NCI-H524 (cell line): ENCODE results near the gene SLC25A15.
"Not testable (repeated sequence)": the region's sequence is repeated elsewhere in the genome, so short reads cannot be mapped to it uniquely, and the experiment has no call there.

Experiments used
- DNase-seq, 2 experiments: peaks; one replicate each; lab custom pipeline; 2025; lab: John Stamatoyannopoulos, UW

The SLC25A15 gene

DNA sequence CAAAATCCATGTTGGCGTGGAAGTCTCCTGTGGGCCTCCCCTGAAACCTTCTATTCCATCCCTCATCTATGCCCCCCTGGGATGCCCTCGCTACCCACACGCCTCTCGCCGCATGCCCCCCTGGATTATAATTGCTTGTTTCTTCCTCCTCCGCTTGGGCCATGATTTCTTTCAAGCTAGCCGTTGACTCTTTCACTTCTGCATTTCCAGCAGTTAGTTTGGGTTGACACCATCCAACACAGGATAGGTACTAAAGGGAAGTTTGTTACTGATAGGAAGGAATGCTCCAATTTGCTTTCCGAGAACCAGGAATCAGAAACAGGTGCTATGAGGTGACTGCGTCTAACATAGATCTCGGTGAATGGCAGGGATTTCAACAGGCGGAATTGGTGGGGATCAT is 7.7 kb upstream of the SLC25A15 start:
- DNase-seq = no peak

DNA sequence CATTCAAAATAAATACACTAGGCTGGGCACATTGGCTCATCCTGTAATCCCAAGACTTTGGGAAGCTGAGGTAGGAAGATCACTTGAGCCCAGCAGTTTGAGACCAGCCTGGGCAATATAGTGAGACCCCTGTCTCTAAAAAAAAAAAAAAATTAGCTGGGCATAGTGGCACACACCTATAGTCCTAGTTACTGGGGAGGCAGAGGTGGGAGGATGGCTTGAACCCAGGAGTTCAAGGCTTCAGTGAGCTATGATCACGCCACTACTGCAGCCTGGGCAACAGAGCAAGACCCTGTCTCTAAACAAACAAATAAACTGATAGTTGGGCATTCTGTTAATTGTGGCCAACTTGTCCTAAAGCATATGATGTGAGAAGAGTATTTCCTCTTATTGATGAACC is 6.4 kb upstream of the SLC25A15 start:
- not testable (repeated sequence) for DNase-seq

DNA sequence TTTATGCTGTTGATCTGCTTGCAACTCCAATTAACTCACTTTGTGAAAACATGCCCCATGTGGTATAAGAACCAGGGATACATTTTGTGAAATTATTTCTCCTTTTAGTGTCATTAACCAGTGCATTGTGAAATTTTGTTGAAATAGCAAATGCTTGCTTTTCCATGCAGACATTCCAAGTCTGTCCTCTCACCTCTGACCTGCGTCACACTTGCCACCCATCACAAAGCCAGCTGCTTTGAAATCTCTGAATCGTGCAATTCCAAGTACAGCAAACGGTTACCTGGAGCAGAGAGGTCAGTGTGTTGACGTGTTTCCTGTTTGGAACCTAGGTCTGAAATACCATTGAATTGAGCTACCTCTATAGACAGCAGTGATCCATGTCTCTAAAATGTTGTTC is 4.9 kb upstream of the SLC25A15 start:
- no peak for DNase-seq

DNA sequence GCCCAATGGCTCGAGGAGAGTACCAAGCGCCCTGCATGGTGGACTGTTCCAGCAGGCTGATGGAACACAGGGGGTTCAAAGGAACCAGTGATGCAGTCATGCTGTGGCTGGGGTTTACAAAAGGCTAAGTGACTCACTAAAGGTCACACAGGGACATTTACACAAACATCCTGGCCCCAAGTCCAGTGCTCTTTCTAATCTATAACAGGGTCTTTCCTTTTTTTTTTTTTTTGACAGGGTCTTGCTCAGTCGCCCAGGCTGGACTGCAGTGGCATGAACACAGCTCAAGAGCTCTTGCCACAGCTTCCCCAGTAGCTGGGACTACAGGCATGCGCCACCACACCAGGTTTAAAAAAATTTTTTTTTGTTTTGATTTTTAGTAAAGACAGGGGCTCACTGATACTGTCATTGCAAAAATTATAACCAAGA is 2.8 kb upstream of the SLC25A15 start:
- no peak for DNase-seq

DNA sequence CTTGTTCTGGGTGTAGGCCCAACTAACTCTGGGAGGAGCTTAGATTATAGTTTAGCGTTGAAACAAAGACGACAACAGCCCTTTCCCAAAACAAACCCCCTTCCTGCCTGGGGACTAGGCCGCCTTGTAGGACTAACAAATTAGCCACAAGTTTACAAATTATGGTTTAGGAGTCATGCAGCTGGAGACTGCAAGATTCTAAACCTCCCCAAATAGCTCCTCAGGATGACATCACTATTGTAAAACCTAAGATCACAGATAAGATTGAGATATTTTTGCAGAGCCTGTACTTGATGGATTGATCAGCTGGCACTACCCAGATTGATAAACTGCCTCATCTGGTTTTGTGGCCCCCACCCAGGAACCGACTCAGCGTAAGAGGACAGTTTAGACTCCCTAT is 2.3 kb upstream of the SLC25A15 start:
- no peak for DNase-seq

DNA sequence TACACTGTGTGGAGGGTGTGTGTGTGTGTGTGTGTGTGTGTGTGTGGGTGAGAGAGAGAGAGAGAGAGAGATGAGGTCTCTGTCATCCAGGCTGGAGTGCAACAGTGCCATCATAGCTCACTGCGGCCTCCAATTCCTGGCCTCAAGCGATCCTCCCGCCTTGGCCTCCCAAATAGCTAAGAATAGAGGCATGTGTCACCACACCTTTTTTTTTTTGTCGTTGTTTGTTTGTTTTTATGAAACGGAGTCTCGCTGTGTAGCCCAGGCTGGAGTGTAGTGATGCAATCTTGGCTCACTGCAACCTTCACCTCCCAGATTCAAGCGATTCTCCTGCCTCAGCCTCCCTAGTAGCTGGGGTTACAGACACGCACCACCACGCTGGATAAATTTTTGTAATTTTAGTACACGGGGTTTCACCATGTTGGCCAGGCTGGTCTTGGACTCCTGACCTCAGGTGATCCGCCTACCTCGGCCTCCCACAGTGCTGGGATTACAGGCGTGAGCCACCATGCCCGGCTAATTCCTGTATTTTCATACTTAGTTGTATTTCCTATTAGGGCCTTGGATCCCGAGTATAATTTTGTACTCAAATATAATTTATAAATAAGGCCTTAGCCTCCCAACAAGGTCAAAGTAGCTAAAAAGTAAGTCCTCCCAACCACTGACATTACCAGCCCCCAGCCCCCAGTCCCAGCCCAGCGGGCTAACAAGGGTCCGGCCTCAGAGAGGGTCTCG is 704 bp upstream of the SLC25A15 start:
- DNase-seq = not testable (repeated sequence)

DNA sequence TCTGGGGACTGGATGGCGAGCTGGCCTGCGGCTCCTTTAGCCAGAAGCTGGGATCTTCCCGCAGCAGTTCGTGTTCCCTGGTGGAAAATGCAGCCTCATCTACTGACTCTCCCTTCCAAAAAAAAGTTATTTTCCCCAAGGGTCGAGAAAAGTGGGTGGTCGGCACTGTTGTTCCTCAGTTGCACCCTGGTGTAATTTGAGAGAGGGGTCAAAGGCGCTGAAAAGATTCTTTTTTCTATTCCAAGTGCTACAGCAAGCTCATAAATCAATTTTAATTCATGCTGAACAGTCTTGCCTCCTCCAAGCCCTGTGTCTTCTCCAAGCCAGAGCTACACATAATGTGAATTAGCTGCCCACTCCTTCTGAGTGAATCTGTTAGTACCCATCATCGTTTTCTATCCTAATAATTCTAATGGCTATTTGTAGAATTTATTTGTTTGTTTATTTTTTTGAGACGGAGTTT is 774 bp downstream of the SLC25A15 start:
- peak in 1 of 2 experiments; percentile 18 for DNase-seq

DNA sequence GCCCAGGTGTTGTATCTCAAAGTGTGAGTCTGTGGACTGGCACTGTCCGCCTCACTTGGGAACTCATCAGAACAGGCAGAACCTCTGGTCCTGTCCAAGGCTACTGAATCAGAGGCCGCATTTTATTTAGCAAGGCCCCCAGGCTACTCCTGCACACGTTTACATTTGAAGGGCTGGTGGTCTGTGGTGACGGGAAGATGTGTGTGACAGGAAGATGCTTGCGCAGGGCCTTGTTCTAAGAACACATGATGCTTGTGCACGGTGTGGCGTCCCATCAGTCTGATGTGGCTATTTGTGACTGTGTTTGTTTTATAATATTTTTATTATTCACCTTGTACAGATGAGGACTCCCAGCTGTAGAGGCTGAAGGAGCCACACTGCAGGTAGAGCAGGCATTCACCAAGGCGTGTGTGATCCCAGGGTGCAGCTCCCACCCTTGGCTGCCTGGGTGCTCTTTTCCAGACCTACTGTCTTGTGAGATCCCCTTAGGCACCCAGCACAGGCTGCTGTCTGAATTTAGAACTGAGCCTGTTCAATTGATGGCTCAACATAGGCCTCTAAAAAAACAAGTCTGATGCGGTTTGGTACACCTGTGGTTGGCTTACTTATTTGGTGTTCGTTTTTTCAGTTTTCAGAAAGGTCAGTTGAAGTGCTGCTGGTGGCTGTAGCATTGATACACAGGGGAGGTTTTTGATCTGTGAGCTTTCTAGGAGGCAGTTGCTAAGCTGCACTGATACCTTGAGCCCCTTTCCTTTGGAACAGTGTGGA is 3.1 kb downstream of the SLC25A15 start:
- DNase-seq = no peak

DNA sequence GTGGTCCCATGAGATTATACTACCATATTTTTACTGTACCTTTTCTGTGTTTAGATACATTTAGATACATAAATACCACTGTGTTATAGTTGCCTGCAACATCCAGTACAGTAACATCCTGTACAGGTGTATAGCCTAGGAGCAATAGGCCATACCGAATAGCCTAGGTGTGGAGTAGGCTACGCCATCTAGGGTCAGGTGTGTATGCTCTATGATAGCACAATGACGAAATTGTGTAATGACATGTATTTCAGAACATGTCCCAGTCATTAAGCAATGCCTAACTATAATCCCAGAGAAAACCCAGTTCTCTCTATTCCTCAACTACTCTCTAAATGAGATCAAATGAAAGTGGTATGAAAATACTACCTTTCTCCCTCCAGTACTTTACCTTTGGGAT is 3.9 kb downstream of the SLC25A15 start:
- no peak for DNase-seq

DNA sequence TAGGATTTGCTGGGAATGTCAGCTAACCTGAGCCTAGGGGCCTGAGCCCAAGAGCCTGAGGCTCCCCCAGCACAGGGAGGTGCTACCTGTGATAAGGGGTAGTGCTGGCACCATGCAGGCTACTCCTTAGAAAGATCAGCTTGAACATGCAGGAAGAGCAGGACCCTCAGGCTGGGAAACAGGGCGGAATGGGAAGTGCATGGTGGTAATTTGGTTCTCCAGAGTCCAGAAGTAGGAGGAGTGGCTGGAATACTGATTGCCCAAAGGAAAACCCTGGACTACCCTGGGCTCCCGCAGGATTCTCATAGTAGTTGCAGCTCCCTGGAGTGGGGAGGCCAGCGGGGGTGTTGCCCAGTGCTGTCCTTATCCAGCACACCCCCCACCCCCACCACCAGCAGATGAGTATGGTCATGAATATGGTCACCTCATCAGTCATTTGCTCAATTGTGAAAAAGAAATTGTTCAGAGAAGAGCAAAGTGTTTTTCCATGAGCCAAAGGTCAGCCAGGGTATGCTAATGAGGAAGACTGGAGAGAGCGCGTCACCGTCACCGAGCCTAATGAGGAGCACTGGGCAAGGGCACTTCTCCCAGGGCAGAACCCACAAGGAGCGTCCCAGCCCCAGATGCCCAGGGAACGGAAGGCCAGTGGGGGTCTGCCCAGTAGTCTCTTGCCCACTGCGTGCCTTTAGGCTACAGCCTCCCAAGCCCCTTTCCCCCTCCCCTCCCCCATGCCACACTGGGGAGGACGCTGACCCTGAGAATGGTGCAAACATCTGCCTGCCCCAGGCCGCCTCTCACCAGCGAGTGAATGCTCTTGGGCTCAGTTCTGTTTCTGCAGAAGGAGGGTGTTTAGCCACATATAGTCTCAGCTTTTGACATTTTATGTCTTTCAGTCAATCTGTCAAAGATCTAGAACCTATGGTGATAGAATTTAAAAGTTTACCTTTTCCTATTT is 5.3 kb downstream of the SLC25A15 start:
- no peak for DNase-seq

DNA sequence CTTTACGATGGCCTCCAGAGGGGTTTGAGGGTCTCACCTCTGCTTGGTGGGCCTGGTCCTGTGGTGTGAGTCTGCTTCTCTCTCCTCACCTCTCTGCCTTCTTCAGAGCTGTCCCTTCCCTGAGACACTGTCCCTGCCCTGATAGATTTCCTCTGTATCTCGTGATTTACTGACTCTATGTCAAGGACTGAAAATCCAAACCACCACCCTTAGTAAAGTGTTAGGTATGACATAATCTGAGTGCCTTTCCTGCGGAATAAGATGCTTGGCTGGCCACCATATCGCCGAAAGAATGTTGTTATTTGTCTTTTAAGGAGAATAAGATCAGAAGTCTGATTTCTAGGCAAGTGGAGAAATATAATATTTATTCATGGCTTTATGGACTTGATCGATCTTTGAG is 7.2 kb downstream of the SLC25A15 start:
- DNase-seq = no peak

DNA sequence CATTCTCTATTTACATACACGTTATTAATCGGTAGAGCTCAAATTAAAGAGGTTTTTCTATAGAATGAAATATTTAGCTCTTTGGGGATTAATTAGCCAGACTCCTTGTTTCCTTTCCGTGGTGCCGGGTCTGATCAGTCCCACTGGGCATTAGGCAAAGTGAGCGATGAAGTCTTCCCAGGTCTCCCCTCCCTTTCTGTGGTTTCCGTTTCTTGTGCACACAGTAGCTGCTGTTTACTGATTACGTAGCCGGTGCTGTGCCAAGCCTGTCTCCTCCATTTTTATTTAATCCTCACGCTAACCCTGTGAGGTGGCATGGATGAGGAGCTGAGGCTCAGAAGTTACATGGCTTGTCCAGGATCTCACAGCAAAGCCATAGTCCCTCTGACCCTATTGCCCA is 9.0 kb downstream of the SLC25A15 start:
- no peak for DNase-seq

DNA sequence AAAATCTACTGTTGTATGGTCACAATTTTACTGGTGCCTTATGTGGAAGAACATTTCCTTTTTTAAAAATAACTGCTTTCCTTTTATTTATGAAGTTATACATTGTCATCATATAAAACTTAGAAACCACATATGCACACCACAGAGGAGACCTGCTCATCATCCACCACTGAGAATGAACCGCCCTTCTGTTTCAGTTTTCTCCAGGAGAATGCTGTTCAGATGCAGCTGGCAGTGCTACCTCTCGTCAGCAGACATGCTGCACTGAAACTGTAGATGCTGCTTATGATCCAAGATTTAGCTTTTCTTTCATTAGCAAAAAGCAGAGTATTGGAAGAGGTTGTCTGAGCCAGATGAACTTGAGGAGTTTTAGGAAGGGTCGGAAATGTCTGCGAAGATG is 10.1 kb downstream of the SLC25A15 start:
- DNase-seq = no peak

DNA sequence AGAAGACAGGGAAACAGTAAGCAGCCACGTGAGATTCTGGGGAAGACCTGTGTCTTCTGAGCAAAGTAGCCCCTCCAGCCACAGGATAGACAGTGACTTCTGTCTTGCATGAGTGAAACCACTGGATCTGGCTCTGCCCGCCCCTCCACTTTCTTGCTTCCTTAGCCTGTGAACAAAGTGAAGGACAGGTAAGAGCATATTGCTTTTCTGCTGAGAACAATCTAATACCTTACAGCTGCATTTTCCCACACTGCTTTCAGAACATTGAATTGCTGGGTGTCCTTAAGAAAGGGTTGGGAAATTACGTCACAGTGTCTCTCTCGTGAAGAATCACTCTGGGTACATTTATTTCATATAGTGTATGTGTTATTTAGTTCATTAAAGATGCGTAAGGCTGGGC is 11.1 kb downstream of the SLC25A15 start:
- no peak for DNase-seq

DNA sequence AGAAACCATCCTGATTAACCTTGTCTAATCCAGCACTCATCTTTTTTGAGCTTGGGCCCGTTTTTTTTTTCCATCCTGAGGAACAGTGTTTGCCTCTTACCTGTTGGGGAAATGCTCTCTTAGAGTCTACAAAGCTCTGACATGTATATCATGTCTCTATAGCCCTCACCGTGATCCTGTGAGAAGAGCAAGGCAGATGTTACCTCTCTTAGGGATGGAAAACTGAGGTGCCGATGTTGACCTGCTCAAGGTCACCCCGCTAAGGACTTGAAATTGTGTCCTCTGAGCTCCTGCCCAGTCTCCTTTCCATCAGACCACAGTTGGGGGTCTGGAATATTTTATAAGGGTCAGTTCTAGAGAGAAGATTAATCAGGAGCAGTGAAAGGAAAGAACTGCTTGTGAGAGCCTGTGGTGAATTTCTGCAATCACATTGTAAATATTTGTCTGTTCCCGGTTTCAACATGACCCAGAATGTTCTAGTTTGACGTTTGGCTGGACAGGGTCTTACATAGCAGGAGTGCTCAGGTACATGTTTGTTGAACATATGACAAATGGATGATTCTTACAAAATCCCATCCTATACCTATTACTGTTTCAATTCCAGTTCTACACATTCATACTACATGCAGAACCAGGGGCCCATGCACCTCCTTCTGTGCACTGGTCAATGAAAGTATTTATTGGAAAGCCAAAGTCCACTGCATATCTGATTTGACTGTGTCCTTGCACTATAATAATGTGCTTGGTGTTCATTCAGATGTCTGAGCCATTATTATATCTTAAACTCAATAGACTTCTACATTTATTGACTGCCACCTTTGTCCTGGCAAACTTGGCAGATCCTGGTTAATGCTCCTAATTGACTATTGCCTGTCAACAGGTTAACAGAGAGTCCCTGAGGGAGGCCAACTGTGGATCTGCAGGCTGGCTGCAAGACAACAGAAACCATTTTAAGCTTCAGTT is 12.1 kb downstream of the SLC25A15 start:
- no peak for DNase-seq

DNA sequence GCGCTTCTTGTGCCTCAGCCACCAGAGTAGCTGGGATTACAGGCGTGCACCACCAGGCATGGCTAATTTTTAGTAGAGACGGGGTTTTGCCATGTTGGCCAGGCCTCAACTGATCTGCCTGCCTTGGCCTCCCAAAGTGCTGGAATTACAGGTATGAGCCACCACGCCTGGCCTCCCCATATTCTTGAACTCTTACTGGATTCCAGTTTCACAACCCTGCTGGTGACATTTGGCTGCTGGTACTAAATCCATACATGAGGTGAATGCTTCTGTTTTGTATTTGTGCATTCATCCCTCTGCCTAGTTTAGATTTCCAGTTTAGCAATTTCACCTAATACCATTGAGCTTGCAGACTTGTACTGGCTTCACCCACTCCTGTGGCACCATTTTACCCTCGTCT is 13.9 kb downstream of the SLC25A15 start:
- DNase-seq = no peak

DNA sequence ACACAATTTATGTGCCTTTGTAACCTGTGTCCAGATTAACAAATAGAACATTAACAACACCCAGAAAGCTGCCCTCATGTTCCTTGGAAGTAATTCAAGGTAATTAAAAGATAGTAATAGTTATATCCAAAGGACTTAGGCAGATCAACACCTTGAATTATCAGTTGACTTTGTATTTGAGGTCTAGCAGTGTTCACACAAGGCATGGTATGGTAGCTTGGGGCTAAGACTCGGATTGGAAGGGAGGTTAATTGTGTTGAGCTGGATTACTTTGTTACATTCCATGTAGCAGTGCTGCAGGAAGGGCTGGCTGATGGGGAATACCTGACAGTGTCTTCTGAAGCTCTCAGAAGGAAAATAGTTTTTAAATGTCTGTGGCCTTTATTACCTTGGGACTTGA is 16.8 kb downstream of the SLC25A15 start:
- no peak for DNase-seq

DNA sequence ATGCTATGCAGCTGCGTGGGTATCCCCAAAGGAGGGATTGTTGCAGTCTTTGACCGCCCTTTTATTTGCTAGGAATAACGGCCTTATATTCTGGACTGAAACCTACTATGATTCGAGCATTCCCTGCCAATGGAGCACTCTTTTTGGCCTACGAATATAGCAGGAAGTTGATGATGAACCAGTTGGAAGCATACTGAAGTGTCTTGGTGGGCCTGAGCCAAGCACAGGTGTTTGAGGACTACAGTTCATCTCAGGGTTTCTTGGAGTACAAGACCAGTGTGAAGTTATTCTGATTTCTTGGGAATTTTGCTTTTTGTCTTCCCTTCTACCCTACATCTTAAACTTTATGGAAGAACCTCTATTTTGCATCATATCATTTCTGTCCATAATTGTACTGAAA is 20.1 kb downstream of the SLC25A15 start:
- DNase-seq = no peak

DNA sequence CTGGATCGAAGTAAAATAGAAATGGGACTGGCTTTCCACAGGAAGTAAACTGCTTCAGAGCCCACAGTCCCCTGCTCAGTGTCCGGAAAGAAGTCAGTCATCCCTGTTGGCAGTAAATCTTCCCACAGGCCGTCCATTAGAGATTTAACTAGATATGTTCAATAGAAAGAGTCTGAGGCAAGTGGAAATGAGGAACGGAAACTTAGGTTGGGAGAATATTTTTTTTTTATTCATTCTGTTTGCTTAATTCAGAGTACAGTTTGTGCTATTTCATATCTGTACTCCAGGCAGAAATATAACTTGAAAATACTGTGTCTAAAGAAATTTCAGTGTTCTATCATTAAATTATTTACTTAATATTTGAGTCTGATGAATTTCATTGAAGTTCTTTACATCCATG is 22.7 kb downstream of the SLC25A15 start:
- no peak for DNase-seq

DNA sequence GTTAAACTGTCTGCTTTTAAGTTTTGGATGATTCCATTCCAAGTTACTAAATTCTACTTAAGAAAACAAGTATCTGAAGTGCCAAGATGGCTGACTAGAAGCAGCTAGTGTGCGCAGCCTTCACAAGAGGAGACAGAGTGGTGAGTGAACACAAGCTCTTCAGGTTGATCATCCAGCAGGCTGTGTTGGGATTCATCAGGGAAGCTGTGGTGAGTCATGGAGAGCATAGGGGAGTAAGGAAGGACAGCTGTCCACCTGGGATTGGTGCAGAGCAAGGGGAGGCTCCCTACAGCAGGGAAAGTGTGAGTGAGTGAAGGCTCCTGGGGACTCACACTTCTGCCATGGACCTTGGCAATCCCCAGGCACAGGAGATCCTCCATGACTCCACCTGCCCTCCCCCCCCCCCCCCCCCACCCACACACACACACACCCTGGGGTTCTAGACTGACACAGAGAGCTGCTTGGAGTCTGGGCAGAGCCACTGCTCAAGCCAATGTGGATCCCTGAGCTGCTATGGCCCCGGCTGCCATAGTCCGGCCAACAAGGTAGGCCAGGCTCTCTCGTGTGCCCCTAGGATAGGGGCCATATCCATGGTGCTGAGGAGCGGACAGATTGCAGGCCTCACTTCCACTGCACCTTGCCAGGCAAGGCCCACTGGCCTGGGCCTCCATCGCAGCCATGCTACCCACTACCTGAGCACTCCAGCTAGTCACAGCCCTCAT is 23.5 kb downstream of the SLC25A15 start:
- no peak for DNase-seq
